A549 treated with dexamethasone at 1 μM for 4 hours (cell line): Measurements from ENCODE around the gene ZNF804B. TPM values are rescaled to one million over a fixed set of nuclear protein-coding genes. Genes with fewer than 3 reads are reported as not detected.

Experiments
- total RNA-seq: library from RNA; stranded (reverse); fragments of 200-300 nt; extraction: Qiagen RNA extraction; gene quantifications from 5 replicates; pipeline ENCODE4 v1.2.3, GENCODE V29; 2022

Gene ZNF804B
- not detected in 5 replicates for total RNA-seq

GRCh38 chr7:88759230-88760135, at the start of gene ZNF804B:
TSS of gene ZNF804B (plus strand) at chr7:88759700. CDS start at chr7:88759977, 277 bp downstream.

GRCh38 chr7:88795553-88795952, 36.1 kb downstream of the ZNF804B start, which contains the start of gene TEX47:
TSS of gene TEX47 (minus strand) at chr7:88795737. CDS start at chr7:88794942, 795 bp downstream.

Other genes with a start within 250 kb of the ZNF804B start
- not detected in 5 replicates for gene TEX47, start 36.0 kb downstream of the ZNF804B start, total RNA-seq